Keratinocyte (primary cell): Measurements from ENCODE around the gene TMEM30A.

Experiments used
- EZH2 ChIP-seq: IDR thresholded peaks from one replicate; pipeline ENCODE4 v1.6.1; 2012; ENCODE audit warnings: inconsistent platforms, mild to moderate bottlenecking, low read length, moderate library complexity
- TF ChIP-seq, protein P1 (sequence below), 3 experiments: IDR thresholded peaks in 1 of 3; conservative IDR thresholded peaks in 1 of 3; optimal IDR thresholded peaks in 1 of 3; 2 replicates in 2 of 3; 3 replicates in 1 of 3; pipeline versions ENCODE3 to v1.5.1; 2011; ENCODE audit warnings: low read length in 3 of 3, mild to moderate bottlenecking in 3 of 3, moderate library complexity in 2 of 3, control low read depth in 1 of 3, inconsistent platforms in 1 of 3; ENCODE audit not compliant: insufficient read depth in 2 of 3; ENCODE audit errors: extremely low read depth in 1 of 3

DNA sequence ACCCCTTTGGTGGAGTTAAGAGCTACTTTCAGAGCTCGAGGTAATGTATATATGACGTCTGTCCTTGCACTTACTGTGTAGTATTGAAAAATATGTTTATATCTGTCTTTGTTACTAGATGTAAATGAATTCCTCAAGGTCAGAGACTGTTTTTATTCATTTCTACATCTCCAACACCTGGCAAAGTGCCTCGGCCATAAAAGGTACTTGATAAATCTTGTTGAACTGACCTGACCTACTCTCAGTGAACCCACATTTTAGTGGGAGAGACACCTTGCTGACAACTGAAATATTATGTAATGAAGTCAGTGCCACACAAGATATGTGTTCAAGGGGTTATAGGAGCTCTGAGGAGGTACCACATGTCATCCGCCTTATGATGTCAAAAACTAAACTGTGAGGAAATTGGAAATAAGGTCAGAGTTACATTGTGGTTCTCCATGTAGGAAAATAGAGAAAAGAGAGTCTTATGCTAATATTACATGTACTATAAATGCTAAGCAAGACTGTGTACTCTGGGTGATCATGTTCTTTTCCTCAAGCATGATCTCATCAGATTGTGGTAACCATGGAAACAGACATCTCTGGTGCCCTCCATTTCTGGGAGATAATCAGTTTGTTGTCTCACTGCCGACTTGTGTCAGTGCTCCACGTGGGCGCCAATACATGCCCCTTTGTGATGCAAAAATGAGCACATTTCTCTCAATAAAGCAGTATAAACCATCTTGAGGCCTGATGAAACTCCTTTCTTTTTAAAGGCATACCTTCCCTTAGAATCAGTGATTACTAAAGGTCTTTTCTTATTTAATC lies 5.7 kb upstream of the TMEM30A start:
- TF ChIP-seq, protein P1, sequence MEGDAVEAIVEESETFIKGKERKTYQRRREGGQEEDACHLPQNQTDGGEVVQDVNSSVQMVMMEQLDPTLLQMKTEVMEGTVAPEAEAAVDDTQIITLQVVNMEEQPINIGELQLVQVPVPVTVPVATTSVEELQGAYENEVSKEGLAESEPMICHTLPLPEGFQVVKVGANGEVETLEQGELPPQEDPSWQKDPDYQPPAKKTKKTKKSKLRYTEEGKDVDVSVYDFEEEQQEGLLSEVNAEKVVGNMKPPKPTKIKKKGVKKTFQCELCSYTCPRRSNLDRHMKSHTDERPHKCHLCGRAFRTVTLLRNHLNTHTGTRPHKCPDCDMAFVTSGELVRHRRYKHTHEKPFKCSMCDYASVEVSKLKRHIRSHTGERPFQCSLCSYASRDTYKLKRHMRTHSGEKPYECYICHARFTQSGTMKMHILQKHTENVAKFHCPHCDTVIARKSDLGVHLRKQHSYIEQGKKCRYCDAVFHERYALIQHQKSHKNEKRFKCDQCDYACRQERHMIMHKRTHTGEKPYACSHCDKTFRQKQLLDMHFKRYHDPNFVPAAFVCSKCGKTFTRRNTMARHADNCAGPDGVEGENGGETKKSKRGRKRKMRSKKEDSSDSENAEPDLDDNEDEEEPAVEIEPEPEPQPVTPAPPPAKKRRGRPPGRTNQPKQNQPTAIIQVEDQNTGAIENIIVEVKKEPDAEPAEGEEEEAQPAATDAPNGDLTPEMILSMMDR (optimal IDR thresholded peaks at IDR 0.05 in 1 of 3, IDR thresholded peaks at IDR 0.05 in 1 of 3, conservative IDR thresholded peaks at IDR 0.05 in 1 of 3; ENCODE audit: extremely low read depth in 1 of 3, insufficient read depth in 2 of 3, low read length in 3 of 3), result no peak
- no peak for TF ChIP-seq EZH2
